GM18858 (cell line): ENCODE measurements around the gene KIF6.
"Not testable (repeated sequence)": the region's sequence is repeated elsewhere in the genome, so short reads cannot be mapped to it uniquely, and the experiment has no call there.

Experiments used
- ATAC-seq: cut with Tn5 transposase; IDR thresholded peaks from one replicate; pipeline ENCODE4 v1.9.1; 2021; ENCODE audit not compliant: unreplicated experiment

The KIF6 gene

GRCh38 chr6:39707962-39708683 lies 17.1 kb downstream of the KIF6 start:
- ATAC-seq, result no peak

- no peak for ATAC-seq
These were observed 18.3 kb downstream of the KIF6 start for GRCh38 chr6:39706819-39707335.

DNA sequence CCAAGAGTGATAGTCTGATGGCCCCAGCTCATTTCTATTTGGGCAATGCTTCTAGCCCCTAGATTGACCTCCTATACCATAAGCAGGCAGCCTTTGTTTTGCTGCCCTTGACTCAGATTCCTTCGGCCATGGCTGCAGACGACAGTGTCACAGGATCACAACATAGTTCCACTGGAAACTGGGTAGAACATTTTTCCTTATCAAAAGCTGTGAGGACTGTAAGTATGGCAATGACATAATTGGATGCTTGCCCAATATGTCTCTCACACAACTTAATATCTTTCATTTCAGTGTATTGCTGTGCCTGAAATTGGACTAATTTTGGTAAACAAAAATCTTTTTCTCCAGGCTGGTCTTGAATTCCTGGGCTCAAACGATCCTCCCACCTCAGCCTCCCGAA lies 22.9 kb downstream of the KIF6 start:
- ATAC-seq, result no peak

- ATAC-seq, result no peak
These were observed 24.8 kb downstream of the KIF6 start for GRCh38 chr6:39700362-39700761.

GRCh38 chr6:39698789-39699188 lies 26.4 kb downstream of the KIF6 start:
- ATAC-seq, result no peak

DNA sequence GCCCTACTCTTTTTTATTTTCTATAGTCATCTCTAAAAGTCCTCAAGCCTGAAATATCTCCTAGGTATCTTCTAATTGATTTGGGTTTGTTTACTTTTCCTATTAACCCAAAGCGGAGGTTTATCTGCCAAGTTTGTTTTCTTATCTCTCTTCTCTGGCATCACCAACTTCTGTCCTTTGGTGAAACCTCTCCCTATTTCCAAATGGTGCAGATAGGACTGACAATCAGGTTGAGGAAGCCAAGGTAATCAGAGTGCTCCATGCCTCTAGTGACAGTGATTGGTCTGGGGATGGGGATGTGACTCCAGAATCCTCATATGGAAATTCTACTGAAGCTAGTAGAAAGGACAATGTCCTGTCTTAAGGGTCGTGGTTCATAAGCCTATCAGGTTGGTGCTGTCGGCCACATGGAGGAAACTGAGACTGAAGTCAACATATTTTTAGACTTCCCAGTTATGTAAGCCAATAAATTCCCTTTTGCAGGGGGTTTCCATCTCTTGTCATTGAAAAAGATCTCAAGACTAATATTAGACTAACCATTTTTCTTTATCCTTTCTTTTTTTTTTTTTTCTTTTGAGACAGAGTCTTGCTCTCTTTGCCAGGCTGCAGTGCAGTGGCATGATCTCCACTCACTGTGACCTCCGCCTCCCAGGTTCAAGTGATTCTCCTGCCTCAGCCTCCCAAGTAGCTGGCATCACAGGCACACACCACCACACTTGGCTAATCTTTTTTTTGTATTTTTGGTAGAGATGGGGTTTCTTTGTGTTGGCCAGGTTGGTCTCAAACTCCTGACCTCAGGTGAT lies 28.0 kb downstream of the KIF6 start:
- ATAC-seq, result no peak

GRCh38 chr6:39695447-39695846 lies 29.8 kb downstream of the KIF6 start:
- no peak for ATAC-seq

- ATAC-seq, result no peak
These were observed 32.0 kb downstream of the KIF6 start for GRCh38 chr6:39693206-39693605.

DNA sequence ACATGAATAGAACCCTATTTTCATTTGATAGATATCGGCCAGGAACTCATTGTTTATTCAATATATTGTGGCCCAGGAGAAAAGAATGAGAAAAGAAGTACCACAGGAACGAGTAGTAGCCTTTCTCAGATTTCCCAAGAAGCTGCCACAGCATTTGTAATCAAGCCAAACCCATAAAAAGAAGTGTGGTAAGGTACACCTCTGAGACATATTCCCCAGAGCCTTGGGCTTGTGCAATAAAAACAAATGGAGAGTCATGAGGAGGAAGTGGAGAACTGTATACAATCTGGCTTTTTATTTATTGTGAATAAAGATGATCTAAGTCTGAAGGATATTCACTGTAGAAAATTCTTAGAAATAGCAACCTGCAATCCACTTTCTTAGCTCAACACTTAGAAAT lies 36.7 kb downstream of the KIF6 start:
- no peak for ATAC-seq

- ATAC-seq, result no peak
These were observed 38.2 kb downstream of the KIF6 start for GRCh38 chr6:39686976-39687375.

DNA sequence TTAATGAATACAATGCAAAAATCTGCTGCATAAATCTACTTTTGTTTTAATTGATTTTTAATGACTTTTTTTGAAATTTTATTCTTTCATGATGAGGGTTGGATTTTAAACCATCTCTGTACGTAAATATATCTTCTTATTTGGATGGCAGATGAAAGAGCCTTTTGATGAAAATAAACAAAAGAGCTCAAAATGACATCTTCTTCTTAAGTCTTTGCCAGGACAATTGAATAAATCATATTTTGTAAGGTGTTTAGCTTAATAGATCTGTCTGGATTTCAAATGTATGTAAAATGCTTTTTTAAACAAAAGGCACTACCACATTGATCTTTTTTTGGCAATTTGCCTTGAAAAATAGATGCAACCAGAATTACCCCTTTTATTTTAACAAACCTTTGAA lies 39.3 kb downstream of the KIF6 start:
- ATAC-seq, result no peak

DNA sequence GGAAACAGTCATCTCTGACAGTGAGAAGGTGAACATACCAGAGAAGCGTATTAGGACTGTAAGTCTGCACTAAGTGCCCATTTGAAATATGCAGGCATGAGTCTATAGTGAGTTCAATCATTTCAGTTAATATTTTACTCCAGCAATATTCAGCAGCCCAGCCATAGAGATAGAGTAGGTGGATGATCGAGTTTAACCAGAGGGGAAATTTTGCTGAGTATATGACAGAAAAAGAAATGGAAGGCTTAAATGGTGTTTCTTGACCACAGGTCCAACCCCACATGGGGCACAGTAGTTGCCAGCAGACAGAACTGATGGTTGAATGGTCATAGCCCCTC lies 39.8 kb downstream of the KIF6 start:
- no peak for ATAC-seq

DNA sequence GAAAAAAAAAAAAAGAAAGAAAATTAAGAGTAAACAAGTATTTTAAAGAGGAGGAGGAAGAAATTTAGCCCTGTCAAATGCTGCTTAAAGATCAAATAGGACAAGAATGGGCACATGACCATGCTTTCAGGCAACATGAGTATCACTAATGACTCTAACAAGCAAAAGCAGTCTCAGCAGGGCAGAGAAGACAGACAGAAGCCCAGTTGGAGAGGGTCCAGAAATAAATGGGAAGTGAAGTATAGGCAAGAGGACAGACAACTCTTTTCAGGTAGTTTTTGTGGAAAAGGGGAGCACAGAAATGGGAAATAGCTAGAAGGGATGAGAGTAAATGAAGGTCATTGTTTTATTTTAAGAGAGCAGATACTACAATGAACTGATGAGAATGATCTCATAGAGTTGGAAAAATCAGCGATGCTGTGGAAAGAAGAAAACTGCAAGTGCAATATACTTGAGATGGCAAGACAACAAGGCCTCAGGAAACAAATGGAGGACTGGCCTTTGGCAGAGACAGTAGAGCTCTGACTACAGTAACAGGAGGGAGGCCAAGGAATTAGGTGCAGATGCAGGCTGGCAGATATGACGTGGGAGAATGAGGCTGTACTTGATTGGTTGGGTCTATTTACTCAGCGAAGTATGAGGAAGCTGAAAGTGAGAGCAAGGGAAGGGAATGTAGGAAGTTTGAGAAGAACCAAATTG lies 40.3 kb downstream of the KIF6 start:
- no peak for ATAC-seq

- ATAC-seq, result no peak
These were observed 43.5 kb downstream of the KIF6 start for GRCh38 chr6:39681674-39682121.

DNA sequence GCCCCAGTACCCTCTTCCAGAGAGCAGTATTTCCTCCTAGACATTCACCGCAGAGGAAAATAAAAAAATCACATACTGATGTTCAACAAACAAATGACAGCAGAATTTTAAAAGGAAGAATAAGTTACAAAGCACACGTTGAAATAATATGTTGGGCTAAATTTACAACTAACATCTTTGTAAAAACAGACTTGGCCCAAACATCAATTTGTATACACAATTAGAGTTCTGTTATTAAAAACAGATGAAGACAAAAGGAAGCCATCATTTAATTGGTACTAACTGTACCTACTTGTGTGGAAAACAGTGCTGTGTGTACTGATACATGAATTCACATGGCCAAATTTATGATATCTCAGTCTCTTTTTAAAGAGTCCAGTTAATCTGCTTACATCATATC lies 46.3 kb downstream of the KIF6 start:
- no peak for ATAC-seq

- ATAC-seq, result not testable (repeated sequence)
These were observed 47.9 kb downstream of the KIF6 start for GRCh38 chr6:39677318-39677717.

DNA sequence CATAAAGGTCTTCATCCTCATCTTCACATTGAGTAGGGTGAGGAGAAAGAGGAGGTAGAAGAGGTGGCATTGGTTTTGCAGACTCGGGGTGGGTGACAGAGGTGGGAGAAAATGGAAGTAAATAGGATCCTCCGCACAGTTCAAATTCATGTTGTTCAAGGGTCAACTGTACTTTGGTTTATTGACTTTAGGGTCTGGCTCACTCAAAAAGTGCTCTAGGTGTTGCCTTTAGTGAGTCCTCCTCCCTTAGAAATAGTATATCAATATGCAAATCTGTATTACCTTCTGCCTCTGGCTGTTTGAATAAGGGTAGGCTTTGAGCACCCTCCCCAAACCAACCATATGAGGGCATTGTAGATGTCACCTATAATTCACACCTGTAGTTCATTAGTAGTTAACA lies 54.7 kb downstream of the KIF6 start:
- ATAC-seq, result no peak

GRCh38 chr6:39669973-39670342 lies 55.2 kb downstream of the KIF6 start:
- no peak for ATAC-seq

- ATAC-seq, result no peak
These were observed 55.8 kb downstream of the KIF6 start for GRCh38 chr6:39669207-39669972.

- no peak for ATAC-seq
These were observed 58.3 kb downstream of the KIF6 start for GRCh38 chr6:39666706-39667489.
